Measurements from ENCODE around the gene CELA2B. TPM values are rescaled to one million over a fixed set of nuclear protein-coding genes. Genes with fewer than 3 reads are reported as not detected.

Gene CELA2B
- total RNA-seq, 4 donors from 2014 or later, result not detected

Other genes with a start within 250 kb of the CELA2B start
- gene FHAD1, start 228.9 kb upstream of the CELA2B start, total RNA-seq, result 1 to 10 TPM in 2 of 4 donors, not detected in 2; 1.1 to 1.7 TPM
- gene EFHD2, start 66.2 kb upstream of the CELA2B start, total RNA-seq, result 10 to 100 TPM; 16.6 to 47.4 (median 30.5) TPM
- under 1 TPM in 1 of 4 donors, not detected in 3; 0.38 TPM for gene CTRC, start 37.7 kb upstream of the CELA2B start, total RNA-seq
- not detected for gene CELA2A, start 19.4 kb upstream of the CELA2B start, total RNA-seq
- 10 to 100 TPM; 10.1 to 12.1 (median 10.3) TPM for gene CASP9, start 48.1 kb downstream of the CELA2B start, total RNA-seq
- 10 to 100 TPM; 12.1 to 22.3 (median 13.8) TPM for gene DNAJC16, start 50.7 kb downstream of the CELA2B start, total RNA-seq
- under 1 TPM in 2 of 4 donors, not detected in 2; 0.49 to 0.68 TPM for gene AGMAT, start 108.9 kb downstream of the CELA2B start, total RNA-seq
- 100 to 1,000 TPM in 3 of 4 donors, 10 to 100 TPM in 1; 88.1 to 124 (median 115) TPM for gene DDI2, start 141.4 kb downstream of the CELA2B start, total RNA-seq
- gene PLEKHM2, start 208.2 kb downstream of the CELA2B start, total RNA-seq, result 10 to 100 TPM; 41.9 to 74.5 (median 55.7) TPM